OCI-M1 (cell line): ENCODE data around the gene SFSWAP.
A peak's percentile ranks its signal among the peaks of the same experiment; 100 is the strongest.
"Not testable (repeated sequence)": the region's sequence is repeated elsewhere in the genome, so short reads cannot be mapped to it uniquely, and the experiment has no call there.

Experiments used
- DNase-seq: peaks from one replicate; lab custom pipeline; 2025; lab: John Stamatoyannopoulos, UW

Gene SFSWAP

GRCh38 chr12:131761638-131762037 is 50.7 kb downstream of the SFSWAP start:
- no peak for DNase-seq

- DNase-seq: no peak
Measured at GRCh38 chr12:131764738-131765137, 53.8 kb downstream of the SFSWAP start.

- no peak for DNase-seq
Measured at GRCh38 chr12:131765961-131766360, 55.1 kb downstream of the SFSWAP start.

DNA sequence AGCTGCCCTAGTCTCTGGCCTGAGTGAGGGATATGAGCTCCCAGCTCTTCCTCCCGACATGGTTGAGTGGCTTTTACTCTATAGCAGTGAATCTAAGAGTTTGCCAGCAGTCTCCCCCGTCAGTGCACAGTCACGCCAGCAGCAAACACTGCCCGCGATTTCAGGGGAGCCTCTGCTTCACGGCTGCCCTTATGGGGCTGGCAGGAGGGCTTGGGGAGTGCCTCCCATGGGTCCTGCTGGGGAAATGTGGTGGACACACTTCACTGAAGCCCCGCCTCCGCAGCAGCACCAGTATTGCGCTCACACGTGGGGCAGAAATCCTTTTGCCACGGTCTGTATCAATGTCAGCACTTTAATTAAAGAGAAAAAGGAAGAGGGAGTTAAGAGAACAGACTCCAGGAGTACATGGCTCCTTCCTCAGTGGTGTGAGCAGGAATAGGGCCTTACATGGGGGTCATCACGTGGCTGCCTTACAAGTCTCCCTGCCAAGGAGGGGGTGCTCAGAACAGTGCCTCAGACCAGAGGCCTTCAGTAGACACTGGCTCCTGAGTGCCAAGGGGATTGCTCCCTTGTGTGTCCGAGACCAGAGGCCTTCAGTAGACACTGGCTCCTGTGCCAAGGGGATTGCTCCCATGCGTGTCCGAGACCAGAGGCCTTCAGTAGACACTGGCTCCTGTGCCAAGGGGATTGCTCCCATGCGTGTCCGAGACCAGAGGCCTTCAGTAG is 55.7 kb downstream of the SFSWAP start:
- DNase-seq: no peak

DNA sequence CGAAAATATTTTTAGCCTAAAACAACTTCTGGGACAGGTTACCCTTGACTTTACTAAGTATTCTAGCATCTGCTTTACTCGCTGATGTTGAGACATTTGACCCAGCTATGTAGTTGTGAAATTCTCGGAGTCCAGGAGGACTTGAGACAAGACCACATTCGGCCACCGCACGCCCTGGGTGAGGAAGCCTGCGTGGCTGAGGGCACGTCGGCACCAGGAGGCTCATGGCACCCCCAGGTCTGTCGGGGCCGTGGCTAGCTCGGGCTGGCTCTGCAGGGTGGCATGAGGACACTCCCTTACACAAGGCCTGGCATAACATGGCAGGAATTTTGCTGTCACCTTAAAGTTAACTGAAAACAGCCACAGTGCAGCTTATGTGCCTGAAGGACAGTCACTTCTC is 59.2 kb downstream of the SFSWAP start:
- no peak for DNase-seq

- DNase-seq: no peak
Measured at GRCh38 chr12:131771965-131772364, 61.1 kb downstream of the SFSWAP start.

GRCh38 chr12:131773582-131774221 is 62.8 kb downstream of the SFSWAP start:
- no peak for DNase-seq

- DNase-seq: no peak
Measured at GRCh38 chr12:131774576-131775391, 63.9 kb downstream of the SFSWAP start.

GRCh38 chr12:131775392-131776236 is 64.7 kb downstream of the SFSWAP start:
- DNase-seq: no peak

- DNase-seq: no peak
Measured at GRCh38 chr12:131776237-131776889, 65.5 kb downstream of the SFSWAP start.

- DNase-seq: not testable (repeated sequence)
Measured at GRCh38 chr12:131777269-131777668, 66.4 kb downstream of the SFSWAP start.

DNA sequence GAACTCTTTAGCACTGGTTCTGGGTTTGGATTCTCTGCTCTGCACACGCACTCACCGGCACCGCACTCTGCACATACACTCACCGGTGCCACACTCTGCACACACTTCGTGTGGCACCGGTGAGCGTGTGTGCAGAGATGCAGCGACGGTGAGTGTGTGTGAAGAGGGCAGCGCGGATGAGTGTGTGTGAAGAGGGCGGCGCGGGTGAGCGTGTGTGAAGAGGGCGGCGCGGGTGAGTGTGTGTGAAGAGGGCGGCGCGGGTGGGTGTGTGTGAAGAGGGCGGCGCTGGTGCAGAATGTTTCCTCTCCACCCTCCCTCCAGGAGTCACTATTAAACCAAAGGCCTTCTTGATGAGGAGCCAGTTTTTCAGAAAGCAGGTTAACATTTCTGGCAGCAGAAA is 68.1 kb downstream of the SFSWAP start:
- no peak for DNase-seq

- no peak for DNase-seq
Measured at GRCh38 chr12:131782061-131782460, 71.2 kb downstream of the SFSWAP start.

- DNase-seq: peak; percentile 92
Measured at GRCh38 chr12:131783915-131784541, 73.1 kb downstream of the SFSWAP start.

GRCh38 chr12:131784909-131785762 is 74.2 kb downstream of the SFSWAP start:
- DNase-seq: no peak

- DNase-seq: no peak
Measured at GRCh38 chr12:131785763-131786330, 75.0 kb downstream of the SFSWAP start.

DNA sequence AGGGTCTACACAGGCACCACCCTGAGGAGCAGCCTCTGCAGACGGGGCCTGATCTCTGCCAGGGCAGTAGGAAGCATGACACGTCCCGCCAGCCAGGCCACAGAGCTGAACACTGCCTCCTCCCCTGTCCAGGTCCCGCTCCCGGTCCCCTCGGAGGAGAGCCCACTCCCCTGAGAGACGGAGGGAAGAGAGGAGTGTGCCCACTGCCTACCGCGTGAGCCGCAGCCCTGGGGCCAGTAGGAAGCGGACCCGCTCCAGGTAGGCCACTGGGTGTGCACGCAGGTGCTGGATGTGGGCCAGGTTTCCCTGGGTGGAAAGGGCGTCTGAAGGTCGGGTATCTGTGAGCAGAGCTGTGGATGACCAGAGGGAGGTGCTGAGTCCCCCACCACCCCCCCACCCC is 75.4 kb downstream of the SFSWAP start:
- DNase-seq: no peak

GRCh38 chr12:131787143-131787660 is 76.3 kb downstream of the SFSWAP start:
- no peak for DNase-seq

GRCh38 chr12:131788070-131788469 is 77.2 kb downstream of the SFSWAP start:
- no peak for DNase-seq
